Fibroblast of mammary gland (primary cell): Measurements from ENCODE around the gene ZBTB5.

ENCODE experiments used
- DNase-seq: peaks from one replicate; pipeline ENCODE4 v3.0.0-alpha.2; 2010; ENCODE audit warnings: low read depth
- H3K4me3 ChIP-seq: 2 replicates; pipeline ENCODE4 v1.5.1; 2011; ENCODE audit warnings: low read depth, mild to moderate bottlenecking, low read length, moderate library complexity; ENCODE audit not compliant: control insufficient read depth
- TF ChIP-seq, protein P1 (sequence below): conservative IDR thresholded peaks from 2 replicates; pipeline ENCODE4 v1.5.1; 2011; ENCODE audit warnings: low read depth, low read length, inconsistent platforms; ENCODE audit not compliant: control insufficient read depth, insufficient read depth

The ZBTB5 gene

DNA sequence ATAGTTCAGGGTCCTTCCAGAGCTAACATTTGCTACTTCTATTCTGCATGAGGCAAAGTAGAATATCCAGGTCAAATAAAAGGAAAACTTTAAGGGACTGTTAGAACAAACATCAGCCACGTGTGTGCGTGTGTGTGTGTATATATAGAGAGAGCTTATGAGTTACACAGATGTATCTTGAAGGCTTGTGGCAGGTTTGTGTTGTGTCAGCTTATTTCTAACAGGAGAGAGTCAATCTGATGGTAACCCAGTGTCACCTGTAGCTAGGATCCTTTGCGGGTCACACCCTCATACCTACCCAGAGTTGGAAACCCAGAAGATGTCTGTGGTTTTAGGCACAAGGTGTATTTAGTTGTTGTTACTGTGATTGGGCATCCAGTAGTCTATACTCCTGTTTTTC is 33.2 kb upstream of the ZBTB5 start:
- DNase-seq: no peak
- TF ChIP-seq, protein P1, sequence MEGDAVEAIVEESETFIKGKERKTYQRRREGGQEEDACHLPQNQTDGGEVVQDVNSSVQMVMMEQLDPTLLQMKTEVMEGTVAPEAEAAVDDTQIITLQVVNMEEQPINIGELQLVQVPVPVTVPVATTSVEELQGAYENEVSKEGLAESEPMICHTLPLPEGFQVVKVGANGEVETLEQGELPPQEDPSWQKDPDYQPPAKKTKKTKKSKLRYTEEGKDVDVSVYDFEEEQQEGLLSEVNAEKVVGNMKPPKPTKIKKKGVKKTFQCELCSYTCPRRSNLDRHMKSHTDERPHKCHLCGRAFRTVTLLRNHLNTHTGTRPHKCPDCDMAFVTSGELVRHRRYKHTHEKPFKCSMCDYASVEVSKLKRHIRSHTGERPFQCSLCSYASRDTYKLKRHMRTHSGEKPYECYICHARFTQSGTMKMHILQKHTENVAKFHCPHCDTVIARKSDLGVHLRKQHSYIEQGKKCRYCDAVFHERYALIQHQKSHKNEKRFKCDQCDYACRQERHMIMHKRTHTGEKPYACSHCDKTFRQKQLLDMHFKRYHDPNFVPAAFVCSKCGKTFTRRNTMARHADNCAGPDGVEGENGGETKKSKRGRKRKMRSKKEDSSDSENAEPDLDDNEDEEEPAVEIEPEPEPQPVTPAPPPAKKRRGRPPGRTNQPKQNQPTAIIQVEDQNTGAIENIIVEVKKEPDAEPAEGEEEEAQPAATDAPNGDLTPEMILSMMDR: no peak
- H3K4me3 ChIP-seq: no peak overlapping the region

DNA sequence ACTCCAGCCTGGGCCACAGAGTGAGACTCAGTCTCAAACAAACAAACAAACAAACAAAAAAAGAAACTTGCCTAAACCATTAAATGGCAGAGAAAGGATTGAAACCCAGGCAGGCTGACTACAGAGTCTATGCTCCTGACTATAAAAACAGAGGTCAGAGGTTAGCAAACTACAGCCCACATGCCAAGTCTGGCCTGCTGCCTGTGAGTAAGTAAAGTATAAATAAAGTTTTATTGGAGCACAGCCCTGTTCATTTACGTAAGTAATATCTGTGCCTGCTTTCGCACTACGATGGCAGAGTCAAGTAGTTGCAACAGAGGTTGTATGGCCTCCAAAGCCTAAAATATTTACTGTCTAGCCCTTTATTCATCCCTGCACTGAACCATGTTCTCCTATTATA is 32.1 kb upstream of the ZBTB5 start:
- no peak overlapping the region for H3K4me3 ChIP-seq
- DNase-seq: no peak
- TF ChIP-seq, protein P1: no peak

DNA sequence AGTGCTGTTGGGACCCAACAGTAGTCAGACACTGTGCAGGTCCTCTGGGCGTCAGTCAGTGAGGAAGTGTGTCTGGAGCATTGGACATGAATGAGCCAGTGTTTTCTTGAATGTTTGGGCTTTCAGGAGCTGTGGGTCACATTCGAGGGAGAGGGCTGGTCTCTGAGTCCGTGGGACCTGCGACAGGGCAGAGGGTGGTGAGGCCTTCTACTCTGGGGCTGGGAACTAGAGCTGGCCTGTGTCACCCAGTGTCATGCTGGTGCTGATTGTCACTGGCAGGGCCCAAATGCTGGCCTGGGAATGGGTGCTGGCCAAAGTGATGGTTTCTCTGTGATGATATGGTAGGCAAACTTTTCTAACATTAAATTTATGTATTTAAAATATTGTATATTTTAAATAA is 30.8 kb upstream of the ZBTB5 start:
- no peak overlapping the region for H3K4me3 ChIP-seq
- TF ChIP-seq, protein P1: no peak
- no peak for DNase-seq

DNA sequence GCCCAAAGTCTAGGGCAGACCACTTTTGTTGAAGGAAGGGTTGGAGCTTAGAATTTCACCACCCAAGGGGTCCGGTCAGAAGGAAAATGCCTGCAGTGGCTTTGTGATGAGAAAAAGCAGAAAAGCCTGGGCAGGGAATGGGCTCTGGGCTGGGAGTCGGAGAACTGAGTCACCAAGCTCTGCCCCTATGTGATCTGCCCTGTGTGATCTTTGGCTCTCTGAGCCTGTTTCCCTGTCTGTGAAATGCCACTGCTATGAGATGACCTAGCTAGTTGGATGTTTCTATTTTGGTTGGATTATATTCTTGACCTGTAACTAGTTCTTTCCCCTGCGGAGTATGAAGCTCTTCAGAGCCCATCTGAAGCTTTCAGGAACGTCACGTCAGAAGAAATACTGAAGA is 30.3 kb upstream of the ZBTB5 start:
- TF ChIP-seq, protein P1: no peak
- H3K4me3 ChIP-seq: no peak overlapping the region
- no peak for DNase-seq

DNA sequence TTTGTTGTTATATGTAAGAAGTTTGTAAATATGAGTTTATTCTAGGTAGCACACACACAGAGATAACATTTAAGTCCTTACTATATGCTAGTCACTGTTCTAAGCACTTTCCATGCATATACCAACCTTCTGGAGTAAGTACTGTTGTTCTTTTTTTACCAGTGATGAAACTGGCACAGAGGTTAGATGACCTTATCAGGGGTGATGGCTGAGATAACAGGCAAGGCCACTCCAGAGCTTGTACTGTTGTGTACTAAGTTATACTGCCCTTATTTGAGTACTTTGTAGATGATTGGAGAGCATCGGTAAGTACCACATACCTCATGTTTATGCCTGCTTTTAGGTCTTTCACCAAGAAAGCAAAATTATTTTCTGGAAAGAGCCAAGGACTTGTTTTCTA is 26.7 kb upstream of the ZBTB5 start:
- no peak overlapping the region for H3K4me3 ChIP-seq
- no peak for DNase-seq
- TF ChIP-seq, protein P1: no peak

DNA sequence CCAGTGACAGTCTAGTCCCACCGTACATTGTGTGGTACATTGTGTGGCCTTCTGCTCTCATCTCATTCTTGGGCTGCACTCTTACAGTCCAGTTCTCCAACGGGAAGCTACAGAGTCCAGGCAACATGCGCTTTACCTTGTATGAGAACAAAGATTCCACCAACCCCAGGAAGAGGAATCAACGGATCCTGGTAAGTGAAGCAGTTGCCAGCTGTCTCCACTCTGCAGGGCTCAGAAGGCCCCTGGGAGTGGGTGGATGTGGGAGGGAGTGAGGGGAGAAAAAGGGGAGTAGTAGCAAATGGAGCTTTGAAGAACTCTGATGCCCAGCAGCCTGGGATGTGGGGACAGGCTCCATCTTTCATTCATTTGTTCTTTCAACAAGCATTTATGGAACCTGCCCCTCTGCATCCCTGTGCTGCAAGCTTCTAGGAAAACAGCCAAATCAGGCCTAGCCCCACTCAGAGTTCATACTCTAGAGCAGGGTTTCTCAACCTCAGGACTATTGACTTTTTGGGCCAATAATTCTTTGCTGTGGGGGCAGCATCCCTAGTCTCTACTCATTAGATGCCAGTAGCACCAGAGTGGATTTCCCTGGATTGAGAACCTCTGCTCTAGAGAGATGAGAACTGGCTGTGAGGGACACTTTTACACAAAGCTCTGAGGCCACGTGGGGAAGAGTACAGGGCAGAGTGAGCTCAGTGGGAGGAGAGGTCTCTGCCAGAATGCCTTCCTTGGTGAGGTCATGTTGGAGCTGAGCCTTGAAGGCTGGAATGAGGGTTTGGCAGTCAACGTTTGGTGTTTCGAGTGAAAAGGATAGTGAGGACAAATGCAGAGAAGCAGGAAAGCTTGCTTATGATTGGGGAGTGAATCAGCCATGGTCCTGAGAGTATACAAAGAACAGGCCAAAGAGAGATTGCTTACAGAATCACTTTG is 21.6 kb upstream of the ZBTB5 start:
- peak; percentile 96 for DNase-seq
- H3K4me3 ChIP-seq: peak overlapping the region; percentile 75
- TF ChIP-seq, protein P1: no peak
